HepG2 (cell line): Measurements from ENCODE around the gene MMP28. TPM values are rescaled to one million over a fixed set of nuclear protein-coding genes. Genes with fewer than 3 reads are reported as not detected.

ENCODE experiments used
- BHLHE40 ChIP-seq: IDR thresholded peaks from 2 replicates; pipeline ENCODE4 v1.6.1; 2011; ENCODE audit warnings: low read length, improper control_type of control experiment
- JUN ChIP-seq: sonication (generic); formaldehyde crosslinking; IDR thresholded peaks from 2 replicates; pipeline ENCODE4 v1.4.0; 2020; ENCODE audit warnings: mild to moderate bottlenecking, missing genetic modification reagents
- MAFF ChIP-seq: IDR thresholded peaks from 2 replicates; pipeline ENCODE4 v1.6.1; 2011; ENCODE audit warnings: low read depth, low read length, improper control_type of control experiment
- RARG ChIP-seq: sonication (generic); formaldehyde crosslinking; IDR thresholded peaks from 2 replicates; pipeline ENCODE4 v1.4.0; 2020; ENCODE audit warnings: low read depth, mild to moderate bottlenecking, missing genetic modification reagents
- SMAD1 ChIP-seq: sonication (generic); formaldehyde crosslinking; IDR thresholded peaks from 2 replicates; pipeline ENCODE4 v1.4.0; 2020; ENCODE audit warnings: missing genetic modification reagents, low read depth, mild to moderate bottlenecking, borderline replicate concordance
- ZMYM4 ChIP-seq: sonication (generic); formaldehyde crosslinking; IDR thresholded peaks from 2 replicates; pipeline ENCODE4 v1.8.1; 2023; ENCODE audit warnings: mild to moderate bottlenecking, missing genetic modification reagents
- ZNF260 ChIP-seq: sonication (generic); formaldehyde crosslinking; IDR thresholded peaks from 2 replicates; pipeline ENCODE4 v1.4.0; 2020; ENCODE audit warnings: missing genetic modification reagents, low read depth, mild to moderate bottlenecking, borderline replicate concordance
- ZNF510 ChIP-seq: sonication (generic); formaldehyde crosslinking; IDR thresholded peaks from 2 replicates; pipeline ENCODE4 v1.4.0; 2020; ENCODE audit warnings: low read depth, mild to moderate bottlenecking, missing genetic modification reagents
- ZNF616 ChIP-seq: sonication (generic); formaldehyde crosslinking; IDR thresholded peaks from 2 replicates; pipeline ENCODE4 v1.5.0; 2020; ENCODE audit warnings: low read depth, mild to moderate bottlenecking, missing genetic modification reagents
- ZSCAN25 ChIP-seq: sonication (generic); formaldehyde crosslinking; IDR thresholded peaks from 2 replicates; pipeline ENCODE4 v1.8.0; 2022; ENCODE audit warnings: mild to moderate bottlenecking, missing genetic modification reagents
- polyA plus RNA-seq, 8 experiments: library from polyadenylated mRNA; depleted of rRNA in 3 of 8; stranded (reverse) in 7 of 8; unstranded in 1 of 8; fragments of >200 nt; fragmentation: Illumina TruSeq in 4 of 8; extraction: Trizol in 4 of 8; gene quantifications; 2 replicates each; pipeline versions ENCODE4 v1.2.1 to v1.2.3, GENCODE V29; 2011 to 2016; ENCODE audit warnings: low read depth in 4 of 8, missing spikeins in 1 of 8, mixed read lengths in 1 of 8; ENCODE audit not compliant: insufficient read depth in 1 of 8
- total RNA-seq, 5 experiments: library from RNA; depleted of rRNA; stranded (reverse); fragments of >200 nt; fragmentation: Illumina TruSeq; extraction: Trizol; gene quantifications; 2 replicates each; pipeline ENCODE4 v1.2.3, GENCODE V29; 2016; ENCODE audit warnings: low read depth in 1 of 5
- TF ChIP-seq, protein P1 (sequence below): sonication (generic); formaldehyde crosslinking; IDR thresholded peaks from 2 replicates; pipeline ENCODE4 v1.5.0; 2020; ENCODE audit warnings: mild to moderate bottlenecking, missing genetic modification reagents, borderline replicate concordance
- TF ChIP-seq, protein P2 (sequence below): sonication (generic); formaldehyde crosslinking; IDR thresholded peaks from 2 replicates; pipeline ENCODE4 v1.4.0; 2020; ENCODE audit warnings: missing genetic modification reagents, borderline replicate concordance
- TF ChIP-seq, protein P3 (sequence below): sonication (generic); formaldehyde crosslinking; IDR thresholded peaks from 2 replicates; pipeline ENCODE4 v1.4.0; 2020; ENCODE audit warnings: missing genetic modification reagents
- TF ChIP-seq, protein P4 (sequence below): sonication (generic); formaldehyde crosslinking; IDR thresholded peaks from 2 replicates; pipeline ENCODE4 v1.8.1; 2023; ENCODE audit warnings: missing genetic modification reagents, inconsistent platforms, borderline replicate concordance
- TF ChIP-seq, protein P5 (sequence below): sonication (generic); formaldehyde crosslinking; IDR thresholded peaks from 2 replicates; pipeline ENCODE4 v1.5.1; 2020; ENCODE audit warnings: mild to moderate bottlenecking, missing genetic modification reagents, moderate library complexity

MMP28 gene
- total and polyA plus RNA-seq, 2 of the 13 experiments (the other 11 are each of a cell fraction or from before 2014, with no cell fraction given): not detected

DNA sequence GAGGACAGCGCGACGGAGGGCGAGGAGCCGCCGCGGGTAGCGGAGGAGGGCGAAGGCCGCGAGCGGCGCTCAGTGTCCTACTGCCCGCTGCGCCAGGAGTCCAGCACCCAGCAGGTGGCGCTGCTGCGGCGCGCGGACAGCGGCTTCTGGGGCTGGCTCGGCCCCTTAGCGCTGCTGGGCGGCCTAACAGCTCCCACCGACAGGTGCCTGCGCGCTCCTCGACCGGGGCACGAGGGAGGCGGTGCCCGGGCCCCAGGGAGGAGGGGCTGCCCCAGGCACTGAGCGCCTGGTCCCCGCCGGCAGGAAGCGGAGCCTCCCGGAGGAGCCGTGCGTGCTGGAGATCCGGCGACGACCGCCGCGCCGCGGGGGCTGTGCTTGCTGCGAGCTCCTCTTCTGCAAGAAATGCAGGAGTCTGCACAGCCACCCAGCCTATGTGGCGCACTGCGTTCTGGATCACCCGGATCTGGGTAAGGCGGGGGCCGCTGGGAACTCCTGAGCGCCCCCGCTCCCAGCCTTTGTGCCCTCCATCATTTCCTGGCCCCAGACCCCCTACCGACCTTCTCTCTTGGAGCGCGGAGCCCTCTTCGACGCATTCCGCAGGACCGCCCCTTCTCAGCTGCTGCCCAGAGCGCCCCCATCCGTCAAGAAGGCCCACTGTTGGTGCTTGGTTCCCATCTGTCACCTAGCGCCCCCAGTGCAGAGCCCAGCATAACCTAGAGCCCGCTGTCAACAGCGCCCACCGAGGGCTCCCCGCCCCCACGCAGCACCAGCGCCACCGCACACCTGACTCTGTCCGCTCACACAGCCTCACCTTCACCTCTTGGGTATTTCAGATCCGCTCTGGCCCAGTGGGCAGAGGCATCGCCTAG, 31.1 kb downstream of the MMP28 start (continued):
- TF ChIP-seq, protein P1, sequence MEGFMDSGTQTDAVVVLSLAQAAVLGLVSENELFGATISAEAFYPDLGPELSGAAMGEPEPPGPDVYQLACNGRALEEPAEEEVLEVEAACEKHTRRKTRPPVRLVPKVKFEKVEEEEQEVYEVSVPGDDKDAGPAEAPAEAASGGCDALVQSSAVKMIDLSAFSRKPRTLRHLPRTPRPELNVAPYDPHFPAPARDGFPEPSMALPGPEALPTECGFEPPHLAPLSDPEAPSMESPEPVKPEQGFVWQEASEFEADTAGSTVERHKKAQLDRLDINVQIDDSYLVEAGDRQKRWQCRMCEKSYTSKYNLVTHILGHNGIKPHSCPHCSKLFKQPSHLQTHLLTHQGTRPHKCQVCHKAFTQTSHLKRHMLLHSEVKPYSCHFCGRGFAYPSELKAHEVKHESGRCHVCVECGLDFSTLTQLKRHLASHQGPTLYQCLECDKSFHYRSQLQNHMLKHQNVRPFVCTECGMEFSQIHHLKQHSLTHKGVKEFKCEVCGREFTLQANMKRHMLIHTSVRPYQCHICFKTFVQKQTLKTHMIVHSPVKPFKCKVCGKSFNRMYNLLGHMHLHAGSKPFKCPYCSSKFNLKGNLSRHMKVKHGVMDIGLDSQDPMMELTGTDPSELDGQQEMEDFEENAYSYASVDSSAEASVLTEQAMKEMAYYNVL: peak; percentile 79; the same call in 1 of the 2 replicates
- TF ChIP-seq, protein P2, sequence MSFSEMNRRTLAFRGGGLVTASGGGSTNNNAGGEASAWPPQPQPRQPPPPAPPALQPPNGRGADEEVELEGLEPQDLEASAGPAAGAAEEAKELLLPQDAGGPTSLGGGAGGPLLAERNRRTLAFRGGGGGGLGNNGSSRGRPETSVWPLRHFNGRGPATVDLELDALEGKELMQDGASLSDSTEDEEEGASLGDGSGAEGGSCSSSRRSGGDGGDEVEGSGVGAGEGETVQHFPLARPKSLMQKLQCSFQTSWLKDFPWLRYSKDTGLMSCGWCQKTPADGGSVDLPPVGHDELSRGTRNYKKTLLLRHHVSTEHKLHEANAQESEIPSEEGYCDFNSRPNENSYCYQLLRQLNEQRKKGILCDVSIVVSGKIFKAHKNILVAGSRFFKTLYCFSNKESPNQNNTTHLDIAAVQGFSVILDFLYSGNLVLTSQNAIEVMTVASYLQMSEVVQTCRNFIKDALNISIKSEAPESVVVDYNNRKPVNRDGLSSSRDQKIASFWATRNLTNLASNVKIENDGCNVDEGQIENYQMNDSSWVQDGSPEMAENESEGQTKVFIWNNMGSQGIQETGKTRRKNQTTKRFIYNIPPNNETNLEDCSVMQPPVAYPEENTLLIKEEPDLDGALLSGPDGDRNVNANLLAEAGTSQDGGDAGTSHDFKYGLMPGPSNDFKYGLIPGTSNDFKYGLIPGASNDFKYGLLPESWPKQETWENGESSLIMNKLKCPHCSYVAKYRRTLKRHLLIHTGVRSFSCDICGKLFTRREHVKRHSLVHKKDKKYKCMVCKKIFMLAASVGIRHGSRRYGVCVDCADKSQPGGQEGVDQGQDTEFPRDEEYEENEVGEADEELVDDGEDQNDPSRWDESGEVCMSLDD (CRISPR knock-in tag): no peak
- peak; percentile 85 for TF ChIP-seq ZMYM4 (CRISPR knock-in tag)
- TF ChIP-seq, protein P3, sequence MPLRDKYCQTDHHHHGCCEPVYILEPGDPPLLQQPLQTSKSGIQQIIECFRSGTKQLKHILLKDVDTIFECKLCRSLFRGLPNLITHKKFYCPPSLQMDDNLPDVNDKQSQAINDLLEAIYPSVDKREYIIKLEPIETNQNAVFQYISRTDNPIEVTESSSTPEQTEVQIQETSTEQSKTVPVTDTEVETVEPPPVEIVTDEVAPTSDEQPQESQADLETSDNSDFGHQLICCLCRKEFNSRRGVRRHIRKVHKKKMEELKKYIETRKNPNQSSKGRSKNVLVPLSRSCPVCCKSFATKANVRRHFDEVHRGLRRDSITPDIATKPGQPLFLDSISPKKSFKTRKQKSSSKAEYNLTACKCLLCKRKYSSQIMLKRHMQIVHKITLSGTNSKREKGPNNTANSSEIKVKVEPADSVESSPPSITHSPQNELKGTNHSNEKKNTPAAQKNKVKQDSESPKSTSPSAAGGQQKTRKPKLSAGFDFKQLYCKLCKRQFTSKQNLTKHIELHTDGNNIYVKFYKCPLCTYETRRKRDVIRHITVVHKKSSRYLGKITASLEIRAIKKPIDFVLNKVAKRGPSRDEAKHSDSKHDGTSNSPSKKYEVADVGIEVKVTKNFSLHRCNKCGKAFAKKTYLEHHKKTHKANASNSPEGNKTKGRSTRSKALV (CRISPR knock-in tag): peak; percentile 96
- TF ChIP-seq, protein P4, sequence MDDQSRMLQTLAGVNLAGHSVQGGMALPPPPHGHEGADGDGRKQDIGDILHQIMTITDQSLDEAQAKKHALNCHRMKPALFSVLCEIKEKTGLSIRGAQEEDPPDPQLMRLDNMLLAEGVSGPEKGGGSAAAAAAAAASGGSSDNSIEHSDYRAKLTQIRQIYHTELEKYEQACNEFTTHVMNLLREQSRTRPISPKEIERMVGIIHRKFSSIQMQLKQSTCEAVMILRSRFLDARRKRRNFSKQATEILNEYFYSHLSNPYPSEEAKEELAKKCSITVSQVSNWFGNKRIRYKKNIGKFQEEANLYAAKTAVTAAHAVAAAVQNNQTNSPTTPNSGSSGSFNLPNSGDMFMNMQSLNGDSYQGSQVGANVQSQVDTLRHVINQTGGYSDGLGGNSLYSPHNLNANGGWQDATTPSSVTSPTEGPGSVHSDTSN: no peak
- TF ChIP-seq RARG (CRISPR knock-in tag): no peak
- TF ChIP-seq, protein P5, sequence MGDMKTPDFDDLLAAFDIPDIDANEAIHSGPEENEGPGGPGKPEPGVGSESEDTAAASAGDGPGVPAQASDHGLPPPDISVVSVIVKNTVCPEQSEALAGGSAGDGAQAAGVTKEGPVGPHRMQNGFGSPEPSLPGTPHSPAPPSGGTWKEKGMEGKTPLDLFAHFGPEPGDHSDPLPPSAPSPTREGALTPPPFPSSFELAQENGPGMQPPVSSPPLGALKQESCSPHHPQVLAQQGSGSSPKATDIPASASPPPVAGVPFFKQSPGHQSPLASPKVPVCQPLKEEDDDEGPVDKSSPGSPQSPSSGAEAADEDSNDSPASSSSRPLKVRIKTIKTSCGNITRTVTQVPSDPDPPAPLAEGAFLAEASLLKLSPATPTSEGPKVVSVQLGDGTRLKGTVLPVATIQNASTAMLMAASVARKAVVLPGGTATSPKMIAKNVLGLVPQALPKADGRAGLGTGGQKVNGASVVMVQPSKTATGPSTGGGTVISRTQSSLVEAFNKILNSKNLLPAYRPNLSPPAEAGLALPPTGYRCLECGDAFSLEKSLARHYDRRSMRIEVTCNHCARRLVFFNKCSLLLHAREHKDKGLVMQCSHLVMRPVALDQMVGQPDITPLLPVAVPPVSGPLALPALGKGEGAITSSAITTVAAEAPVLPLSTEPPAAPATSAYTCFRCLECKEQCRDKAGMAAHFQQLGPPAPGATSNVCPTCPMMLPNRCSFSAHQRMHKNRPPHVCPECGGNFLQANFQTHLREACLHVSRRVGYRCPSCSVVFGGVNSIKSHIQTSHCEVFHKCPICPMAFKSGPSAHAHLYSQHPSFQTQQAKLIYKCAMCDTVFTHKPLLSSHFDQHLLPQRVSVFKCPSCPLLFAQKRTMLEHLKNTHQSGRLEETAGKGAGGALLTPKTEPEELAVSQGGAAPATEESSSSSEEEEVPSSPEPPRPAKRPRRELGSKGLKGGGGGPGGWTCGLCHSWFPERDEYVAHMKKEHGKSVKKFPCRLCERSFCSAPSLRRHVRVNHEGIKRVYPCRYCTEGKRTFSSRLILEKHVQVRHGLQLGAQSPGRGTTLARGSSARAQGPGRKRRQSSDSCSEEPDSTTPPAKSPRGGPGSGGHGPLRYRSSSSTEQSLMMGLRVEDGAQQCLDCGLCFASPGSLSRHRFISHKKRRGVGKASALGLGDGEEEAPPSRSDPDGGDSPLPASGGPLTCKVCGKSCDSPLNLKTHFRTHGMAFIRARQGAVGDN: peak; percentile 98
- peak; percentile 57; the same call in 1 of the 2 replicates for TF ChIP-seq JUN (CRISPR knock-in tag)
- TF ChIP-seq ZNF510 (CRISPR knock-in tag): 0 out of 2 replicates have a peak, but pooled peaks have one; percentile 68
- TF ChIP-seq ZNF260 (CRISPR knock-in tag): no peak
- TF ChIP-seq BHLHE40: peak; percentile 65
- 0 out of 2 replicates have a peak, but pooled peaks have one; percentile 63 for TF ChIP-seq SMAD1 (CRISPR knock-in tag)
- TF ChIP-seq ZSCAN25 (CRISPR knock-in tag): no peak
- peak; percentile 72; the same call in 1 of the 2 replicates for TF ChIP-seq ZNF616
- TF ChIP-seq MAFF: no peak
